ENCODE results near the gene C8G.

The C8G gene

GRCh38 chr9:136942881-136943230, 2.2 kb upstream of the C8G start:
- no peak for DNase-seq

GRCh38 chr9:136943291-136944211, 1.5 kb upstream of the C8G start:
- no peak for DNase-seq

GRCh38 chr9:136944212-136944518, 878 bp upstream of the C8G start:
- DNase-seq, result peak; percentile 56

- DNase-seq, result no peak
Measured at GRCh38 chr9:136945333-136946227, 537 bp downstream of the C8G start.

GRCh38 chr9:136946228-136947027, 1.4 kb downstream of the C8G start:
- no peak for DNase-seq

GRCh38 chr9:136947028-136947891, 2.2 kb downstream of the C8G start:
- no peak for DNase-seq

- DNase-seq, result peak; percentile 21
Measured at GRCh38 chr9:136947955-136948510, 3.0 kb downstream of the C8G start.

- no peak for DNase-seq
Measured at GRCh38 chr9:136949239-136949816, 4.3 kb downstream of the C8G start.

- DNase-seq, result peak; percentile 77
Measured at GRCh38 chr9:136949817-136950655, 5.0 kb downstream of the C8G start.

- no peak for DNase-seq
Measured at GRCh38 chr9:136950656-136951276, 5.7 kb downstream of the C8G start.

GRCh38 chr9:136951541-136952320, 6.7 kb downstream of the C8G start, which contains the start of gene LCN12:
TSS of gene LCN12 (plus strand) at chr9:136952273. CDS start at chr9:136952328, 55 bp downstream.
- no peak for DNase-seq

GRCh38 chr9:136952321-136952850, 7.3 kb downstream of the C8G start:
- DNase-seq, result no peak

GRCh38 chr9:136952876-136953770, 8.1 kb downstream of the C8G start:
- DNase-seq, result no peak

- no peak for DNase-seq
Measured at GRCh38 chr9:136953771-136954269, 8.8 kb downstream of the C8G start.

GRCh38 chr9:136954270-136955083, 9.4 kb downstream of the C8G start:
- DNase-seq, result no peak

- DNase-seq, result no peak
Measured at GRCh38 chr9:136955202-136955942, 10.3 kb downstream of the C8G start.
